BE2C (cell line): ENCODE measurements around the gene GNG7.

Source experiments
- DNase-seq: peaks from one replicate; pipeline ENCODE4 v3.0.0-alpha.2; 2020
- H3K27me3 ChIP-seq: fragments of 250-450 bp; sonication (Bioruptor Pico); 2 replicates; pipeline ENCODE4 v1.5.1; 2020; ENCODE audit warnings: mild to moderate bottlenecking
- H3K36me3 ChIP-seq: fragments of 250-450 bp; sonication (Bioruptor Pico); 2 replicates; pipeline ENCODE4 v1.5.1; 2020; ENCODE audit warnings: mild to moderate bottlenecking
- H3K4me1 ChIP-seq: fragments of 250-450 bp; sonication (Bioruptor Pico); 2 replicates; pipeline ENCODE4 v1.5.1; 2020
- H3K4me3 ChIP-seq: 2 replicates; pipeline ENCODE4 v1.5.1; 2011; ENCODE audit warnings: low read depth, low read length
- H3K9me3 ChIP-seq: fragments of 250-450 bp; sonication (Bioruptor Pico); 2 replicates; pipeline ENCODE4 v1.5.1; 2020
- CTCF ChIP-seq: IDR thresholded peaks from 2 replicates; pipeline ENCODE4 v1.5.1; 2012; ENCODE audit warnings: mild to moderate bottlenecking, low read depth, low read length

GNG7 gene

GRCh38 chr19:2479556-2480194 lies 222.8 kb downstream of the GNG7 start:
- no peak for TF ChIP-seq CTCF
- no peak for DNase-seq
- Histone ChIP-seq H3K36me3 (no peaks in the 10 kb centered on the region), H3K9me3 (no peaks in the 10 kb centered on the region), H3K4me1 (no peaks in the 10 kb centered on the region), H3K4me3 (no peak overlapping the region), H3K27me3 (peaks cover 15% of the 10 kb centered on the region)

DNA sequence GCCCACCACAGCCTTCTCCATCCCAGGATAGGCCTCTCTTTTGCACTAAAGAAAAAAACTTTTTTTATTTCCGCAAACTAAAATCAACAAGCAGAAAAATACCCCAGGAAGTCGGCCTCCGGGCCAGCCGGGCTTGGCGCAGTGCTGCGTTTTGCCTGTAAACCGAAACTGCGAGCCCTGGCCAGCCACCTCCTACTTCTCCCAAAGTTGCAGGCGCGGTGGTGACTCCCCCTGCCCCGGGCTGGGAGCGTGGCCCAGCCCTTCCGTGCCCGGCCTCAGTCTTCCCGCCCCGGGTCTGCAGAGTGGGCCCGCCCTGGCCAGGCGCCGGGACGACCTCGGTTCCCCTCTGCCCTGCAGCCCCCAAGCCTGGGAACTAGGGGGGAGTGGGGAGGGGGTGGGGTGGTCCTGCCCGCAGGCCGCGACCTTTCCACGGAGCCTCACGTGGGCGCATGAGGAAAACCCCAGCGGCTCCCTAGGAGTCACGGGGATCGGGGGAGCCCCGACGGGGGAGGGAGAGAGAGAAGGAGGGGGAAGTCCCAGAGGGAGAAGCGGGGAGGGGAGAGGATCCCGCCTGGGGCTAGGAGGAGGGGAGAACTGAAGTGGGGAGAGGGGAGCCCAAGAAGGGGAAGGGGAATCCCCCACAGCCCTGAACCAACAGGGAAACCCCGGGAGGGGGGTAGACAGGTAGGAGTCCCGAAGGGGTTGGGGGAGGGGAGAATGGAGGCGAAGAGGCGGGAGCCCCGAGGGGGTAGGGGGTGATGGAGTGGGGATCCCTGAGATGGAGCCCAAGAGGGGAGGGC lies 223.5 kb downstream of the GNG7 start:
- Histone ChIP-seq H3K9me3 (no peaks in the 10 kb centered on the region), H3K4me1 (no peaks in the 10 kb centered on the region), H3K27me3 (peaks cover 15% of the 10 kb centered on the region), H3K4me3 (no peak overlapping the region), H3K36me3 (no peaks in the 10 kb centered on the region)
- no peak for TF ChIP-seq CTCF
- no peak for DNase-seq

DNA sequence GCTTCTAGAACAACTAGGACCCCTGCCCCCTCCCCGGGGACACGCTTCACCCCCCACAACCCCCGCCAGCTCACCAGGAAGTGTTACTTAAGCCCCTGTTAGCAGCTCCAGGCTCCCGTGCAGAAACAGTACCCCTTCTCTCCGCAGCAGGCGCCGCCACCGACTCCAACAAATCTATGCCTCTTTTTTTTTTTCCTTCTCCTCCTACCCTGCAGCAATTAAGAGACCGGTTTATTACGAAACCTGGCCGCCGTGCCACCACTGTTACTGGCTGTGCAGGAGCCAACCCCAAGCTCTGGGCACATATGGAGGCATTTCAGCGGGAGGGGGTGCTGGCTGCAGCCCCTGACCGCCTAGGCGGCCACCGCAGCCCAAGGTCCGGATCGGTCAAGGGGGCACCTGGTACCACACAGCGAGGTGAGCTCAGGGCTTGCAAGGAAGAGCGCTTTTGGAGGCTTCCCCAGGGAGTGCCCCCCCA lies 224.2 kb downstream of the GNG7 start:
- peak; percentile 41 for DNase-seq
- Histone ChIP-seq H3K4me1 (no peaks in the 10 kb centered on the region), H3K9me3 (no peaks in the 10 kb centered on the region), H3K27me3 (peaks cover 15% of the 10 kb centered on the region), H3K36me3 (no peaks in the 10 kb centered on the region), H3K4me3 (no peak overlapping the region)
- 0 out of 2 replicates have a peak, but pooled peaks have one; percentile 11 for TF ChIP-seq CTCF

- no peak overlapping the region for H3K4me3 ChIP-seq
- DNase-seq: no peak
- H3K36me3 ChIP-seq: no peaks in the 10 kb centered on the region
- H3K4me1 ChIP-seq: no peaks in the 10 kb centered on the region
- H3K27me3 ChIP-seq: peaks cover 15% of the 10 kb centered on the region
- no peaks in the 10 kb centered on the region for H3K9me3 ChIP-seq
- TF ChIP-seq CTCF: no peak
These were observed 224.7 kb downstream of the GNG7 start for GRCh38 chr19:2477732-2478191.

GRCh38 chr19:2477141-2477710 lies 225.3 kb downstream of the GNG7 start:
- Histone ChIP-seq H3K36me3 (no peaks in the 10 kb centered on the region), H3K4me3 (peak overlapping the region; percentile 89), H3K27me3 (peaks cover 15% of the 10 kb centered on the region), H3K9me3 (no peaks in the 10 kb centered on the region), H3K4me1 (no peaks in the 10 kb centered on the region)
- no peak for TF ChIP-seq CTCF
- no peak for DNase-seq
